NK-92 treated with Interleukin-12 subunit alpha and Interleukin-12 subunit beta, amount 100 ng/mL, for 24 hours (cell line): Measurements from ENCODE around the gene FIBCD1.

Source experiments
- DNase-seq: peaks from one replicate; lab custom pipeline; 2025; lab: John Stamatoyannopoulos, UW

FIBCD1 gene

GRCh38 chr9:130905902-130906734 lies 32.9 kb downstream of the FIBCD1 start:
- DNase-seq: no peak

GRCh38 chr9:130905125-130905901 lies 33.7 kb downstream of the FIBCD1 start:
- DNase-seq: no peak

- DNase-seq: no peak
These were observed 34.7 kb downstream of the FIBCD1 start for GRCh38 chr9:130904070-130905044.

GRCh38 chr9:130903194-130904069 lies 35.6 kb downstream of the FIBCD1 start:
- DNase-seq: no peak

GRCh38 chr9:130902204-130903185 lies 36.6 kb downstream of the FIBCD1 start:
- no peak for DNase-seq

GRCh38 chr9:130901498-130902203 lies 37.4 kb downstream of the FIBCD1 start:
- DNase-seq: no peak

- DNase-seq: no peak
These were observed 38.1 kb downstream of the FIBCD1 start for GRCh38 chr9:130900701-130901497.

GRCh38 chr9:130899051-130899748 lies 39.8 kb downstream of the FIBCD1 start:
- no peak for DNase-seq

- DNase-seq: no peak
These were observed 40.5 kb downstream of the FIBCD1 start for GRCh38 chr9:130898552-130898852.

- DNase-seq: no peak
These were observed 41.0 kb downstream of the FIBCD1 start for GRCh38 chr9:130897848-130898551.

- no peak for DNase-seq
These were observed 41.8 kb downstream of the FIBCD1 start for GRCh38 chr9:130897105-130897751.

GRCh38 chr9:130896233-130897014 lies 42.6 kb downstream of the FIBCD1 start, which contains the start of gene QRFP:
Gene QRFP (minus strand): TSS chr9:130896812. CDS start chr9:130893838, 2,974 bp downstream.
- DNase-seq: no peak

GRCh38 chr9:130895481-130896232 lies 43.4 kb downstream of the FIBCD1 start:
- no peak for DNase-seq

- no peak for DNase-seq
These were observed 44.0 kb downstream of the FIBCD1 start for GRCh38 chr9:130895038-130895437.

- no peak for DNase-seq
These were observed 44.5 kb downstream of the FIBCD1 start for GRCh38 chr9:130894546-130894945.
